ENCODE data around the gene ALPP.
"Not testable (repeated sequence)": the region's sequence is repeated elsewhere in the genome, so short reads cannot be mapped to it uniquely, and the experiment has no call there.

The ALPP gene

GRCh38 chr2:232335206-232335858 lies 43.2 kb upstream of the ALPP start:
- not testable (repeated sequence) for H3K9me3 ChIP-seq (ENCODE audit: insufficient read depth, low read length, severe bottlenecking); H3K4me3 ChIP-seq (ENCODE audit: low read depth in 1 of 2, low read length in 2 of 2); H3K4me1 ChIP-seq (ENCODE audit: insufficient read depth, low read length); H3K27ac ChIP-seq (ENCODE audit: low read length); H3K36me3 ChIP-seq (ENCODE audit: insufficient read depth, low read length); H3K27me3 ChIP-seq (ENCODE audit: insufficient read depth, low read length, poor library complexity); H3K9ac ChIP-seq (ENCODE audit: low read depth, low read length); H4K20me1 ChIP-seq (ENCODE audit: insufficient read depth, low read length); H3K79me2 ChIP-seq (ENCODE audit: insufficient read depth, low read length); DNase-seq; H3K4me2 ChIP-seq (ENCODE audit: insufficient read depth, low read length); H2AFZ ChIP-seq (ENCODE audit: low read depth, low read length)
- peak; percentile 77 for ATAC-seq (ENCODE audit: insufficient read depth, low read depth)
- TF ChIP-seq CTCF (IDR thresholded peaks at IDR 0.05; ENCODE audit: borderline replicate concordance, extremely low read depth, low read length, poor library complexity, severe bottlenecking), result peak; percentile 58

- no peak for ATAC-seq (ENCODE audit: insufficient read depth, low read depth)
- Histone ChIP-seq H3K27ac (ENCODE audit: low read length) (no peak overlapping the region), H2AFZ (ENCODE audit: low read depth, low read length) (no peak overlapping the region), H3K36me3 (ENCODE audit: insufficient read depth, low read length) (0 out of 2 replicates have a peak, but pooled peaks cover 4% of the 10 kb centered on the region), H3K27me3 (ENCODE audit: insufficient read depth, low read length, poor library complexity) (no peaks in the 10 kb centered on the region), H3K9me3 (ENCODE audit: insufficient read depth, low read length, severe bottlenecking) (no peaks in the 10 kb centered on the region), H3K4me3 (ENCODE audit: low read depth in 1 of 2, low read length in 2 of 2) (no peak overlapping the region), H3K4me2 (ENCODE audit: insufficient read depth, low read length) (no peak overlapping the region), H3K4me1 (ENCODE audit: insufficient read depth, low read length) (no peaks in the 10 kb centered on the region), H3K79me2 (ENCODE audit: insufficient read depth, low read length) (no peaks in the 10 kb centered on the region), H4K20me1 (ENCODE audit: insufficient read depth, low read length) (no peaks in the 10 kb centered on the region; the same call in 1 of the 2 replicates), H3K9ac (ENCODE audit: low read depth, low read length) (no peak overlapping the region)
- no peak for DNase-seq
- TF ChIP-seq EZH2 (IDR thresholded peaks at IDR 0.05; ENCODE audit: borderline replicate concordance, low read depth, low read length, severe bottlenecking), result no peak
- TF ChIP-seq CTCF (IDR thresholded peaks at IDR 0.05; ENCODE audit: borderline replicate concordance, extremely low read depth, low read length, poor library complexity, severe bottlenecking), result no peak
Observed at GRCh38 chr2:232335859-232336215, 42.7 kb upstream of the ALPP start.

- no peaks in the 10 kb centered on the region for H3K4me1 ChIP-seq (ENCODE audit: insufficient read depth, low read length)
- H3K36me3 ChIP-seq (ENCODE audit: insufficient read depth, low read length), result 0 out of 2 replicates have a peak, but pooled peaks cover 4% of the 10 kb centered on the region
- H2AFZ ChIP-seq (ENCODE audit: low read depth, low read length), result no peak overlapping the region
- no peak overlapping the region for H3K4me3 ChIP-seq (ENCODE audit: low read depth in 1 of 2, low read length in 2 of 2)
- H3K4me2 ChIP-seq (ENCODE audit: insufficient read depth, low read length), result no peak overlapping the region
- H4K20me1 ChIP-seq (ENCODE audit: insufficient read depth, low read length), result no peaks in the 10 kb centered on the region; the same call in 1 of the 2 replicates
- no peaks in the 10 kb centered on the region for H3K9me3 ChIP-seq (ENCODE audit: insufficient read depth, low read length, severe bottlenecking)
- no peaks in the 10 kb centered on the region for H3K27me3 ChIP-seq (ENCODE audit: insufficient read depth, low read length, poor library complexity)
- no peak for DNase-seq
- ATAC-seq (ENCODE audit: insufficient read depth, low read depth), result no peak
- H3K27ac ChIP-seq (ENCODE audit: low read length), result no peak overlapping the region
- H3K9ac ChIP-seq (ENCODE audit: low read depth, low read length), result no peak overlapping the region
- H3K79me2 ChIP-seq (ENCODE audit: insufficient read depth, low read length), result no peaks in the 10 kb centered on the region
- TF ChIP-seq EZH2 (IDR thresholded peaks at IDR 0.05; ENCODE audit: borderline replicate concordance, low read depth, low read length, severe bottlenecking) (no peak), CTCF (IDR thresholded peaks at IDR 0.05; ENCODE audit: borderline replicate concordance, extremely low read depth, low read length, poor library complexity, severe bottlenecking) (no peak)
Observed at GRCh38 chr2:232336241-232336736, 42.3 kb upstream of the ALPP start.
